Lung (tissue), 12 donors: ENCODE data around the gene FRMD5. TPM values are rescaled to one million over a fixed set of nuclear protein-coding genes. Genes with fewer than 3 reads are reported as not detected.

Experiments used
- ATAC-seq: fragments of 200-7000 bp; cut with Tn5 transposase; one replicate; pipeline ENCODE4 v1.9.1; 2020; ENCODE audit warnings: moderate number of reproducible peaks; ENCODE audit not compliant: insufficient read depth, low FRiP score
- DNase-seq, 3 donors: peaks; one replicate each; pipeline ENCODE4 v3.0.0-alpha.2; 2013 to 2017
- H3K27ac ChIP-seq, 2 donors: one replicate each; pipeline ENCODE4 v1.5.1; 2013; ENCODE audit warnings: mild to moderate bottlenecking in 2 of 2, moderate library complexity in 2 of 2, control low read depth in 1 of 2, inconsistent platforms in 1 of 2, low read depth in 1 of 2, low read length in 1 of 2
- H3K27me3 ChIP-seq, 3 donors: one replicate each; pipeline ENCODE4 v1.5.1; 2013; ENCODE audit warnings: low read length in 2 of 3; ENCODE audit not compliant: control insufficient read depth in 3 of 3, insufficient read depth in 3 of 3
- H3K36me3 ChIP-seq, 4 donors: one replicate each; pipeline ENCODE4 v1.5.1; 2013; ENCODE audit warnings: low read length in 4 of 4, mild to moderate bottlenecking in 1 of 4, moderate library complexity in 1 of 4; ENCODE audit not compliant: control insufficient read depth in 4 of 4, insufficient read depth in 4 of 4
- H3K4me1 ChIP-seq, 5 donors: one replicate each; pipeline ENCODE4 v1.5.1; 2013; ENCODE audit warnings: low read length in 5 of 5, mild to moderate bottlenecking in 2 of 5, moderate library complexity in 1 of 5; ENCODE audit not compliant: control insufficient read depth in 5 of 5, insufficient read depth in 5 of 5
- H3K4me3 ChIP-seq: one replicate; pipeline ENCODE4 v1.5.1; 2013; ENCODE audit warnings: mild to moderate bottlenecking, control low read depth, moderate library complexity
- H3K9ac ChIP-seq, 2 donors: one replicate each; pipeline ENCODE4 v1.5.1; 2013; ENCODE audit warnings: low read length in 2 of 2, control low read depth in 1 of 2; ENCODE audit not compliant: insufficient read depth in 1 of 2
- H3K9me3 ChIP-seq, 4 donors: one replicate each; pipeline ENCODE4 v1.5.1; 2013; ENCODE audit warnings: low read length in 3 of 4, mild to moderate bottlenecking in 1 of 4, moderate library complexity in 1 of 4; ENCODE audit not compliant: control insufficient read depth in 4 of 4, insufficient read depth in 3 of 4
- WGBS, 2 donors: extraction: QIAGEN DNeasy Blood & Tissue Kit; methylation state at CpG; one replicate each; pipeline ENCODE4 v1.1.7; 2013; 5-methylcytosine and 5-hydroxymethylcytosine counted together
- polyA plus RNA-seq, 2 donors: library from polyadenylated mRNA; stranded (reverse); fragments of 200-250 nt; gene quantifications; one replicate each; pipeline ENCODE4 v1.2.1, GENCODE V29; 2013
- total RNA-seq, 2 donors: library from RNA; depleted of rRNA in 1 of 2; stranded (reverse); fragments of >200 nt in 1 of 2; gene quantifications; one replicate each; pipeline ENCODE4 v1.2.1, GENCODE V29; 2014 to 2021
- TF ChIP-seq, protein P1 (sequence below): IDR thresholded peaks from 2 replicates; pipeline ENCODE4 v1.5.1; 2012; ENCODE audit warnings: mild to moderate bottlenecking; ENCODE audit errors: control extremely low read depth, extremely low read depth
- donor health status: control.
- donor health status: control.
- donor health status: Bipolar disorder and iron deficiency.
- donor health status: healthy.
- donor health status: DM: yes; HTN: yes; CAD: no.

Gene FRMD5
- total and polyA plus RNA-seq, 4 donors = 0.10 to 1.1 (median 0.67) TPM

DNA sequence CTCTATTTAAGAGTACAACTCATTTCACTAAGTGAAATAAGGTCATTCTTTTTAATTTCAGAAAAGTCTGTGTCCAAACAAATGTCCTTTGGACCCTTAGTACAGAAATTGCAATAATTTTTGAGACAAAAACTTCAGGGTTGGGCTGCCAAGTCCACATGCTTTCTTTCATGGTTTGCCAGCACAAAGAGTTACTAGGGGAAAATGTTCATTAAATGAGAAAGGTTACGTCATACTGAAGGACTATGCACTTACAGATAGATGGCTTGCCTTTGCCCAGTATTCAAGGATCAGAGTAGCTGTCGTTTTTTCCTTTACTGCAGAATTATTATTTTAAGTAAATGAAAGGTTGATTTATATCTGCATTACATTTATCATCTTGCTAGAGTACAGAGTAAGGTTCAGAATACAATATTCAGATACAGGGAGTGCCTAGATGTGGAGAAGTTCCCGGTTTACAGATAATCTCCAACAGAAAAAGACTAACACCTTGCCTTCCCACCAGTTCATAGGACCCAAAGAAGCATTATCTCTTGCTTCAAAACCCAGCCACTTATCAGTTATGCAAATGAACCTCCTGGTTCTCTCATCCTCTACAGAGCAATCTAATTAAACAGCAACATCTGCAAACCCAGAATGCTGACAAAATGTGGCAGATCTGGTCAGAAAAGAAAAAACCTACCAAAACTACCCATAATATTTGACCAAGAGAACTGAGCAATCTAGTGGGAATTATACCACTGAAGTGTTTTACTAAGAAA is 179.3 kb downstream of the FRMD5 start:
- no peaks in the 10 kb centered on the region for H3K4me1 ChIP-seq
- TF ChIP-seq, protein P1, sequence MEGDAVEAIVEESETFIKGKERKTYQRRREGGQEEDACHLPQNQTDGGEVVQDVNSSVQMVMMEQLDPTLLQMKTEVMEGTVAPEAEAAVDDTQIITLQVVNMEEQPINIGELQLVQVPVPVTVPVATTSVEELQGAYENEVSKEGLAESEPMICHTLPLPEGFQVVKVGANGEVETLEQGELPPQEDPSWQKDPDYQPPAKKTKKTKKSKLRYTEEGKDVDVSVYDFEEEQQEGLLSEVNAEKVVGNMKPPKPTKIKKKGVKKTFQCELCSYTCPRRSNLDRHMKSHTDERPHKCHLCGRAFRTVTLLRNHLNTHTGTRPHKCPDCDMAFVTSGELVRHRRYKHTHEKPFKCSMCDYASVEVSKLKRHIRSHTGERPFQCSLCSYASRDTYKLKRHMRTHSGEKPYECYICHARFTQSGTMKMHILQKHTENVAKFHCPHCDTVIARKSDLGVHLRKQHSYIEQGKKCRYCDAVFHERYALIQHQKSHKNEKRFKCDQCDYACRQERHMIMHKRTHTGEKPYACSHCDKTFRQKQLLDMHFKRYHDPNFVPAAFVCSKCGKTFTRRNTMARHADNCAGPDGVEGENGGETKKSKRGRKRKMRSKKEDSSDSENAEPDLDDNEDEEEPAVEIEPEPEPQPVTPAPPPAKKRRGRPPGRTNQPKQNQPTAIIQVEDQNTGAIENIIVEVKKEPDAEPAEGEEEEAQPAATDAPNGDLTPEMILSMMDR = no peak
- no peak overlapping the region for H3K9ac ChIP-seq
- WGBS, 2 donors = 62 to 84% methylated on average over 3 of the region's 3 CpGs
- no peaks in the 10 kb centered on the region for H3K9me3 ChIP-seq
- no peak overlapping the region for H3K27ac ChIP-seq
- ATAC-seq (no peak), DNase-seq (peak; percentile 31 to 74 (median 61))
- H3K4me3 ChIP-seq = no peak overlapping the region
- H3K36me3 ChIP-seq = no peaks in the 10 kb centered on the region
- no peaks in the 10 kb centered on the region for H3K27me3 ChIP-seq

DNA sequence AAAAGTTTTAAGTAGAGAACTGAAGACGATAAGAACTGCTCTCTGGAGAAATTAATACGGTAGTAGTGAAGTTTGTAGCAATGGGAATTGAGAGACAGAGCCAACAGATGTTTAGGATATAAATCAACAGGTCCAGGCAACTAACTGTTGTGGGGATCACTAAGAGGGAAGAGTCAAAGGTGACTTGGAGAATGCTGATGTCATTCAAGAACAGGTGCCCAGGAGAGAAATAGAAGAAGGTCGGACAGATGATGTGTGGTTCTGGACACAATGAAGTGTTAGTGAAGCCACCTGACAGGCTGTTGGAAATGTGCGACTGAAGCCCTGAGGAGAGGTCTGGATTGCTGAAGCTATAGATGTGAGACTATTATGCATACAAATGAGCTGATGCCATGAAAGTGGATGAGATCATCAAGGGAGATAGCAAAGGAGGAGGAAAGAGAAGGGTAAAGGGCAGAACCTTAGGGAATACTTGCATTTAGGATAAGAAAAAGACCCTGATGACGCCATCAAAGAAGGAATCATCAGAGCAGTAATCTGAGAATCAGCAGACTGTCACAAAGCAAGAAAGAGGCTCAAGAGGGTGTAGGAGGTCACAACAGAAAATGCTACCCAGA is 183.7 kb downstream of the FRMD5 start:
- no peak overlapping the region for H3K27ac ChIP-seq
- no peaks in the 10 kb centered on the region for H3K9me3 ChIP-seq
- H3K9ac ChIP-seq = no peak overlapping the region
- WGBS, 2 donors = 66 to 86% methylated on average over 5 of the region's 5 CpGs
- no peak overlapping the region for H3K4me3 ChIP-seq
- no peaks in the 10 kb centered on the region for H3K27me3 ChIP-seq
- TF ChIP-seq, protein P1 = no peak
- no peak for ATAC-seq
- H3K4me1 ChIP-seq = no peaks in the 10 kb centered on the region
- H3K36me3 ChIP-seq = no peaks in the 10 kb centered on the region
- no peak for DNase-seq

DNA sequence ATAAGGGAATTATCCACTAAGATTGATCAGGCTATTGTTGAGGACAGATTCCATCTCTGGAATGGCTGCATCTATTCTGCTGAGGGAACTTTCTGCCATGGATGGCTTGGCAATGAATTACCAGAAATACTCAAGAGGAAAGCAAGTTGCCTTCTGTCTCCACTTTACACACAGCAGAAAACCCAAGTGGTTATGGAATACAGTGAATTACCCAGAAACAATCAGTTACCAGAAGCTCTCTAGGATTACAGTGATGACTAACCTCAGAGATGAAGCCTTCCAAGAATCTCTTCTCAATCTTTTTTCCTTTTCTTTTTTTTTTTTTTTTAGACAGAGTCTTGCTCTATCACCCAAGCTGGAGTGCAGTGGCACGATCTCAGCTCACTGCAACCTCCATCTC is 185.0 kb downstream of the FRMD5 start:
- DNase-seq (no peak), ATAC-seq (no peak)
- WGBS, 2 donors = 84 to 88% methylated on average over 1 of the region's 1 CpG
- H3K9me3 ChIP-seq = no peaks in the 10 kb centered on the region
- no peaks in the 10 kb centered on the region for H3K4me1 ChIP-seq
- H3K9ac ChIP-seq = no peak overlapping the region
- no peak overlapping the region for H3K27ac ChIP-seq
- TF ChIP-seq, protein P1 = no peak
- no peak overlapping the region for H3K4me3 ChIP-seq
- H3K27me3 ChIP-seq = no peaks in the 10 kb centered on the region
- no peaks in the 10 kb centered on the region for H3K36me3 ChIP-seq
